SU-DHL-6 (cell line): ENCODE data around the gene SLC9A9.

Source experiments
- H2AFZ ChIP-seq: fragments of 200-600 bp; sonication (generic); 2 replicates; pipeline ENCODE4 v1.6.1; 2014; ENCODE audit warnings: low read depth, mild to moderate bottlenecking, moderate library complexity, mixed read lengths, antibody characterized with exemption, low read length; ENCODE audit not compliant: severe bottlenecking
- H3F3A ChIP-seq: fragments of 200-600 bp; shearing (Covaris generic); 2 replicates; pipeline ENCODE4 v1.6.0; 2016; ENCODE audit warnings: antibody characterized with exemption, mild to moderate bottlenecking; ENCODE audit not compliant: insufficient read depth
- H3K27ac ChIP-seq: fragments of 200-600 bp; sonication (generic); 2 replicates; pipeline ENCODE4 v1.5.1; 2016; ENCODE audit warnings: low read depth, mild to moderate bottlenecking, low read length, moderate library complexity, mixed read lengths
- H3K27me3 ChIP-seq: fragments of 200-600 bp; sonication (generic), shearing (Covaris generic); 2 replicates; pipeline ENCODE4 v1.6.0; 2014; ENCODE audit warnings: mild to moderate bottlenecking, low read length
- H3K36me3 ChIP-seq: fragments of 200-600 bp; sonication (generic); 2 replicates; pipeline ENCODE4 v1.6.1; 2014; ENCODE audit warnings: mild to moderate bottlenecking, low read length, mixed read lengths
- H3K4me2 ChIP-seq: fragments of 300-600, 200-600 bp; shearing (Covaris generic), sonication (generic); 2 replicates; pipeline ENCODE4 v1.6.0; 2014; ENCODE audit warnings: low read length, low read depth, mild to moderate bottlenecking; ENCODE audit not compliant: poor library complexity, severe bottlenecking
- H3K4me3 ChIP-seq: fragments of 200-600 bp; sonication (generic); 2 replicates; pipeline ENCODE4 v1.5.1; 2014; ENCODE audit warnings: antibody characterized with exemption, low read length, mild to moderate bottlenecking, mixed read lengths; ENCODE audit not compliant: insufficient read depth, poor library complexity, severe bottlenecking
- H3K79me2 ChIP-seq: fragments of 200-600 bp; sonication (generic); 2 replicates; pipeline ENCODE4 v1.6.1; 2014; ENCODE audit warnings: mild to moderate bottlenecking, low read length, moderate library complexity; ENCODE audit not compliant: insufficient read depth
- H3K9ac ChIP-seq: fragments of 200-600 bp; sonication (generic); 2 replicates; pipeline ENCODE4 v1.7.0; 2014; ENCODE audit warnings: mild to moderate bottlenecking, low read length
- H3K9me2 ChIP-seq: fragments of 200-600 bp; sonication (generic); replicated peaks from 2 replicates; pipeline ENCODE4 v1.6.1; 2014; ENCODE audit warnings: low read length; ENCODE audit not compliant: insufficient read depth
- H3K9me3 ChIP-seq: fragments of 200-600 bp; sonication (generic); 2 replicates; pipeline ENCODE4 v1.6.1; 2014; ENCODE audit warnings: low read length, mixed read lengths; ENCODE audit not compliant: insufficient read depth
- H4K20me1 ChIP-seq: fragments of 200-600 bp; sonication (generic); 2 replicates; pipeline ENCODE4 v1.6.1; 2014; ENCODE audit warnings: low read depth, mild to moderate bottlenecking, antibody characterized with exemption, low read length, moderate library complexity, mixed read lengths
- CTCF ChIP-seq: fragments of 200-600 bp; sonication (generic); IDR thresholded peaks from one replicate; pipeline ENCODE4 v1.5.1; 2017; ENCODE audit warnings: antibody characterized with exemption, mild to moderate bottlenecking, low read length, moderate library complexity; ENCODE audit not compliant: insufficient read depth, poor library complexity, severe bottlenecking
- EZH2phosphoT487 ChIP-seq: fragments of 200-600 bp; sonication (generic), shearing (Covaris generic); conservative IDR thresholded peaks from 2 replicates; pipeline ENCODE4 v1.6.1; 2018; ENCODE audit warnings: mild to moderate bottlenecking, antibody characterized with exemption, low read length, moderate library complexity, mixed read lengths

SLC9A9 gene

GRCh38 chr3:143427631-143428030, 420.6 kb downstream of the SLC9A9 start:
- no peak overlapping the region for H3K4me2 ChIP-seq
- H3K9ac ChIP-seq = no peak overlapping the region
- TF ChIP-seq EZH2phosphoT487 = no peak
- no peak for TF ChIP-seq CTCF

GRCh38 chr3:143424874-143425273, 423.4 kb downstream of the SLC9A9 start:
- Histone ChIP-seq H3F3A (no peaks in the 10 kb centered on the region), H3K36me3 (no peaks in the 10 kb centered on the region), H4K20me1 (no peaks in the 10 kb centered on the region), H3K79me2 (no peaks in the 10 kb centered on the region), H3K9me3 (no peaks in the 10 kb centered on the region), H2AFZ (no peak overlapping the region), H3K27ac (no peak overlapping the region), H3K4me2 (no peak overlapping the region), H3K27me3 (0 out of 2 replicates have a peak, but pooled peaks cover 3% of the 10 kb centered on the region), H3K4me3 (no peak overlapping the region), H3K9me2 (no peaks in the 10 kb centered on the region), H3K9ac (no peak overlapping the region)
- TF ChIP-seq CTCF = no peak
- no peak for TF ChIP-seq EZH2phosphoT487

More at GRCh38 chr3:143427631-143428030, 420.6 kb downstream of the SLC9A9 start:
- no peaks in the 10 kb centered on the region for H3F3A ChIP-seq
- no peaks in the 10 kb centered on the region for H3K79me2 ChIP-seq
- no peaks in the 10 kb centered on the region for H3K9me3 ChIP-seq
- H2AFZ ChIP-seq = no peak overlapping the region
- no peaks in the 10 kb centered on the region for H3K27me3 ChIP-seq
- no peak overlapping the region for H3K4me3 ChIP-seq
- no peaks in the 10 kb centered on the region for H3K9me2 ChIP-seq
- no peak overlapping the region for H3K27ac ChIP-seq
- H3K36me3 ChIP-seq = no peaks in the 10 kb centered on the region
- no peaks in the 10 kb centered on the region for H4K20me1 ChIP-seq

- H3K9ac ChIP-seq = no peak overlapping the region
- H3F3A ChIP-seq = no peaks in the 10 kb centered on the region
- H3K9me3 ChIP-seq = no peaks in the 10 kb centered on the region
- H3K4me2 ChIP-seq = no peak overlapping the region
- TF ChIP-seq CTCF (no peak), EZH2phosphoT487 (no peak)
- H3K4me3 ChIP-seq = no peak overlapping the region
- H3K27me3 ChIP-seq = 0 out of 2 replicates have a peak, but pooled peaks cover 3% of the 10 kb centered on the region
- no peaks in the 10 kb centered on the region for H3K9me2 ChIP-seq
- H3K79me2 ChIP-seq = no peaks in the 10 kb centered on the region
- no peaks in the 10 kb centered on the region for H4K20me1 ChIP-seq
- no peak overlapping the region for H2AFZ ChIP-seq
- H3K36me3 ChIP-seq = no peaks in the 10 kb centered on the region
- no peak overlapping the region for H3K27ac ChIP-seq
These were observed 426.7 kb downstream of the SLC9A9 start for GRCh38 chr3:143421556-143421955.

GRCh38 chr3:143419611-143420010, 428.7 kb downstream of the SLC9A9 start:
- H3K4me3 ChIP-seq = no peak overlapping the region
- H2AFZ ChIP-seq = no peak overlapping the region
- TF ChIP-seq CTCF (no peak), EZH2phosphoT487 (no peak)

More at GRCh38 chr3:143419611-143420010, 428.7 kb downstream of the SLC9A9 start:
- Histone ChIP-seq H3K27ac (no peak overlapping the region), H3K79me2 (no peaks in the 10 kb centered on the region), H3K27me3 (0 out of 2 replicates have a peak, but pooled peaks cover 3% of the 10 kb centered on the region), H3K9ac (no peak overlapping the region), H3K4me2 (no peak overlapping the region), H3K9me2 (no peaks in the 10 kb centered on the region), H3K9me3 (no peaks in the 10 kb centered on the region), H3F3A (no peaks in the 10 kb centered on the region), H3K36me3 (no peaks in the 10 kb centered on the region), H4K20me1 (no peaks in the 10 kb centered on the region)
